Activated CD4-positive, alpha-beta T cell treated with anti-CD3 and anti-CD28 coated beads, Interleukin-2, amount 10 ng/mL, durations not matched to agents 7 days and 5 days (primary cell): ENCODE data around the gene SLC31A1. TPM values are rescaled to one million over a fixed set of nuclear protein-coding genes. Genes with fewer than 3 reads are reported as not detected.
"Not testable (repeated sequence)": the region's sequence is repeated elsewhere in the genome, so short reads cannot be mapped to it uniquely, and the experiment has no call there.

Source experiments
- CTCF ChIA-PET: fragments of 350-600 bp; sonication (Branson Sonifier 250); formaldehyde crosslinking; loops from one replicate; lab custom pipeline; 2021; ENCODE audit warnings: antibody characterized with exemption; lab: Charles Lee
- POLR2A ChIA-PET: fragments of 350-600 bp; sonication (Branson Sonifier 250); formaldehyde crosslinking; loops from one replicate; lab custom pipeline; 2021; ENCODE audit warnings: antibody characterized with exemption; lab: Charles Lee
- DNase-seq: peaks from one replicate; pipeline ENCODE4 v3.0.0-alpha.2; 2020
- H3K27ac Mint-ChIP-seq: one replicate; pipeline ENCODE4 v1.8.0; 2021; ENCODE audit warnings: mild to moderate bottlenecking, moderate library complexity, mixed read lengths
- H3K27me3 Mint-ChIP-seq: one replicate; pipeline ENCODE4 v1.8.0; 2021; ENCODE audit warnings: mixed read lengths
- H3K36me3 Mint-ChIP-seq: one replicate; pipeline ENCODE4 v1.8.0; 2021; ENCODE audit warnings: low read depth, mixed read lengths
- H3K4me1 Mint-ChIP-seq: one replicate; pipeline ENCODE4 v1.8.0; 2021; ENCODE audit warnings: mixed read lengths
- H3K4me3 Mint-ChIP-seq: one replicate; pipeline ENCODE4 v1.8.0; 2021; ENCODE audit warnings: mild to moderate bottlenecking, moderate library complexity, mixed read lengths
- H3K9me3 Mint-ChIP-seq: one replicate; pipeline ENCODE4 v1.8.0; 2021; ENCODE audit warnings: mixed read lengths
- total RNA-seq, 2 experiments: library from RNA; stranded (reverse); gene quantifications; one replicate each; pipeline ENCODE4 v1.2.3, GENCODE V29; 2021

Gene SLC31A1
- total RNA-seq, 2 experiments from 2014 or later = 9.2 to 10.4 TPM

DNA sequence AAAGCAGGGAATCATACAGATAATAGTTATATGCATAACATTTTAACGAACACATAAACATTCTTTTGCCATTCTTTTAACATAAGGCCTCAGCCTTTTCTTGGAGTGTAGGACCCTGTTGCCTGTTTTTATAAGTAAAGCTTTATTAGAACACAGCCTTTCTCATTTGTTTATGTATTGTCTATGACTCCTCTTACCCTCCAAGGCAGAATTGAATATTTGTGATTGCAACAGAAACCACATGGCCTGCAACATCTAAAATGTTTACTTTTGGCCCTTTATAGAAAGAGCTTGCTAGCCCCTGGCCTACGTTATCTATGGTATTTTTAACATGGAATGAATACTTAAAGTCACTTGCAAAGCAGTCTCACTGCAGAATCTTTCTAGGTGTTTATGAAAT lies 2.6 kb downstream of the SLC31A1 start:
- no peak for DNase-seq
- Mint-ChIP-seq H3K4me3 (no peak overlapping the region), H3K9me3 (no peaks in the 10 kb centered on the region), H3K36me3 (peaks cover 9% of the 10 kb centered on the region), H3K27me3 (no peaks in the 10 kb centered on the region), H3K4me1 (peaks cover 48% of the 10 kb centered on the region), H3K27ac (no peak overlapping the region)
- ChIA-PET CTCF (no interaction called here), POLR2A (no interaction called here)

DNA sequence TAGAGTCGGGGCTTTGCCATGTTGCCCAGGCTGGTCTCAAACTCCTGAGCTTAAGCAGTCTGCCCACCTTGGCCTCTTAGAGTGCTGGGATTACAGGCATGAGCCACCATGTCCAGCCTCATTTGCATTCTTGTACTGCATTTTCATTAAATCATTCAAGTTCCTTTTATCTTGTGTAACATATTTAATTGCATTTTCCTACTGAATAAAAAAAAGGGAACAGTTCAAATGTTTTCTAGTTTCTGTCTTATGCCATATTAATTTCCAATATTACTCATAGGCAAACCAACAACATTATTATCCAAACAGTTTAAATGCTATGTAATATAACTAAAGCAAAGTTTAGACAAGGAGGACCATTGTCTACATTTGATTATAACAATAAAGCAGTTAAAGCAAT lies 6.1 kb downstream of the SLC31A1 start:
- H3K27ac Mint-ChIP-seq = no peak overlapping the region
- DNase-seq = no peak
- H3K9me3 Mint-ChIP-seq = no peaks in the 10 kb centered on the region
- peaks cover 30% of the 10 kb centered on the region for H3K4me1 Mint-ChIP-seq
- no peak overlapping the region for H3K4me3 Mint-ChIP-seq
- ChIA-PET CTCF (interaction anchor here (0.6 kb wide), 1 partner anchor 57 kb away, joined by 3 read pairs; no protein-coding TSS in a partner anchor), POLR2A (no interaction called here)
- no peaks in the 10 kb centered on the region for H3K27me3 Mint-ChIP-seq
- H3K36me3 Mint-ChIP-seq = peaks cover 9% of the 10 kb centered on the region

DNA sequence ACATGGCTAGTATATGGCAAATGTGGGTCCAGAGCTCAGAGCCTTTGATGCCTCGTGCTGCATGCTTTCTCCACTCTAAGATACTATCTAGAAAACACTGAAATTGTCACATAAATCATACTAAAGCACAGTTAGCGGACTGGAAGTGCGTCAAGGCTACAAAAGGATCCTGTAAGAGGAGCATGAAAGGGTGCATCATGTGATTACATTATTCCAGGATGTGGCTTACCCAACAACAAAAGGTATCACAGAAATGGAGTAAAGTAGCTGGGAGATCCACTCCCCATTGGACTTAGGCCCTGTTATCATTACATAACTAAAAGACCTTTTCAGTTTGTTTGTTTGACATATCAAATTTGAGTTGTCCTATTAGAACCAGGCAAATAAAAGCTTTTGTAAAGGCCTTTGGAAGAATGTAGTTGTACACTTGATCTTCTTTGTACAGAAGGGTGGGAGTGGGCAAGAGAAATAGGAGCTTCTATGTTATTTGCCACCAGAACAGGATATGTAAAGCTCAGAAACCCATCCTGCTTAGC lies 6.9 kb downstream of the SLC31A1 start:
- Mint-ChIP-seq H3K36me3 (peaks cover 9% of the 10 kb centered on the region), H3K4me3 (no peak overlapping the region), H3K4me1 (peaks cover 30% of the 10 kb centered on the region), H3K27ac (no peak overlapping the region), H3K27me3 (no peaks in the 10 kb centered on the region), H3K9me3 (no peaks in the 10 kb centered on the region)
- no peak for DNase-seq
- ChIA-PET POLR2A (no interaction called here), CTCF (no interaction called here)

DNA sequence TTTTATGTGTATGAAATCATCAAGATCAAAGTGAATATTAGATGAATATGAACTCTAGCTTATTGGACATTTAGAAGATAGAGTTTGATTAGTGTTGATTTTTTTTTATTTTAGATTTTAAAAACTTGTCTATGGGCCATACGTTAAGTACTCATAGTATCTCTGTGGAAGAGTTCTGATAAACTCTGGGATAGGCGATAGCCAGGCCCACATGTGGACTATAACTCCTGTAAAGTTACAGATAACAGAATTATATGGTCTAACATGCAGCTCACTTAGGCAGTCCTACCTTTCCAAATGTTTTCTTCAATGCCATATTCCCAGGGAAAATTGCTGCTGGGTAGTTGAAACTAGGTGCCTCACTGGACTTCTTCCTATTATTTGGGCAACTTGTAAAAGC lies 10.4 kb downstream of the SLC31A1 start:
- CTCF ChIA-PET = interaction anchor here (0.7 to 1.0 kb wide), 3 partner anchors 28 to 426 kb away, joined by 3 to 4 read pairs (median 3); no protein-coding TSS in a partner anchor
- Mint-ChIP-seq H3K4me1 (peaks cover 29% of the 10 kb centered on the region), H3K27ac (no peak overlapping the region), H3K9me3 (no peaks in the 10 kb centered on the region), H3K4me3 (no peak overlapping the region), H3K36me3 (peaks cover 5% of the 10 kb centered on the region), H3K27me3 (no peaks in the 10 kb centered on the region)
- no peak for DNase-seq
- POLR2A ChIA-PET = no interaction called here

DNA sequence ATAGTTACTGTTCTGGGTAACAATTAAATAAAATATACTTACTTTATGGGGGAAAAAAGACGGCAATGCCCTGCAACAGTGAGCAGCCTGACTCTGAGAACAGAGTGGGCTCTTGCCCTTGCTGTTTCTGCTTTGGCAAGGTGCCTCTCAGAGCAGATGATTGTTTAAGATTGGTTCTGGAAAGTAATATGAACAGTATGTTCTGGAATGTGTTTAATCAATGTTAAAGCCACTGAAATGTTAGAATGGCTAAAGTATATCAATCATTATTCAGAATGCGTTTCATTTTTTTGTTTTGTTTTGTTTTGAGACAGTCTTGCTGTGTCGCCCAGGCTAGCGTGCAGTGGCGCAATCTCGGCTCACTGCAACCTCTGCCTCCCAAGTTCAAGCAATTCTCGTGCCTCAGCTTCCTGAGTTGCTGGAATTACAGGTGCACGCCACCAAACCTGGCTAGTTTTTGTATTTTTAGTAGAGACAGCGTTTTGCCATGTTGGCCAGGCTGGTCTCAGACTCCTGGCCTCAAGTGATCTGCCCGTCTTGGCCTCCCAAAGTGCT lies 14.4 kb downstream of the SLC31A1 start:
- H3K4me1 Mint-ChIP-seq = peaks cover 29% of the 10 kb centered on the region
- H3K9me3 Mint-ChIP-seq, H3K27ac Mint-ChIP-seq, H3K36me3 Mint-ChIP-seq, POLR2A ChIA-PET, H3K4me3 Mint-ChIP-seq, H3K27me3 Mint-ChIP-seq, DNase-seq: not testable (repeated sequence)
- CTCF ChIA-PET = interaction anchor here (0.6 kb wide), 1 partner anchor 11 kb away, joined by 3 read pairs; no protein-coding TSS in a partner anchor

DNA sequence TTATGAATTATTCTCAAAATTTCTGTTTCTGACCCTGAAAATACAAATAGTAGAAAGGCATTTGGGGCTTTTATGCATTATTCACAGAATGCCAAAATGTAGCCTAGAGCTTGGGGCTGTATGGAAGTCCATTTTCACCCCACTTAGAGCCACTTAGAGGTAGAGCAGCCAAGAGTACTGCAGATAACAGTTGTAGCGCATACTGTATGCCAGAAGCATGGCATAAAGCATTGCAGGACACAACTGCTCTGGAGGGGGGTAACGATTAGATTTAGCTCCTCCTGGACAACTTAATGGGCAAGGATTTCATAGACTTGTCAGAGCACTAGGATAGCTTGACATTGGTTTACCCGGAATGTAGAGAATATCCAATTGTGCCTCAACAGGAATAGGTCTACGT lies 15.7 kb downstream of the SLC31A1 start:
- CTCF ChIA-PET = interaction anchor here (1.5 kb wide), 1 partner anchor 37 kb away, joined by 3 read pairs; no protein-coding TSS in a partner anchor
- no peaks in the 10 kb centered on the region for H3K36me3 Mint-ChIP-seq
- peaks cover 26% of the 10 kb centered on the region for H3K4me1 Mint-ChIP-seq
- no peak overlapping the region for H3K4me3 Mint-ChIP-seq
- H3K27ac Mint-ChIP-seq = no peak overlapping the region
- POLR2A ChIA-PET = no interaction called here
- DNase-seq = no peak
- H3K27me3 Mint-ChIP-seq = no peaks in the 10 kb centered on the region
- H3K9me3 Mint-ChIP-seq = no peaks in the 10 kb centered on the region

- H3K4me3 Mint-ChIP-seq = no peak overlapping the region
- no peak for DNase-seq
- no peaks in the 10 kb centered on the region for H3K36me3 Mint-ChIP-seq
- no peak overlapping the region for H3K27ac Mint-ChIP-seq
- no peaks in the 10 kb centered on the region for H3K9me3 Mint-ChIP-seq
- H3K27me3 Mint-ChIP-seq = no peaks in the 10 kb centered on the region
- ChIA-PET POLR2A (no interaction called here), CTCF (interaction anchor here (1.5 kb wide), 1 partner anchor 35 kb away, joined by 3 read pairs; no protein-coding TSS in a partner anchor)
- H3K4me1 Mint-ChIP-seq = peaks cover 14% of the 10 kb centered on the region
These were observed 17.0 kb downstream of the SLC31A1 start for GRCh38 chr9:113238202-113238858.

DNA sequence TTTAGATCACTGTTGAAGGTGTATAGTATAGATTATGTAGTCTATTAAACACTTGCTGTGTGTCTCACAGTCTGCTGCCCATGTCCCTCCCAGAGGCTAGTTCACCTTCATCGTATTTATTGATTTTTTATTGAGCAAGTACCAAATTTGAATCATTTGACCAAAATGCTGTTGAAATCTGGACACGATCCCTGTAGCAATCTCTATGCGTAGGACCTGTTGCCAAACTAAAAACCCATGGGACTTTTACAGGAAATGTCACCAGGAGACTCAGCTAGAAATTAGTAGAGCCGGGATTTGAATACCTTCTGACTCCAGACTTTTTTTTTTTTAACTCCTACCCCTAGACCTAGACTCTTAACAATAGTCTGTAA lies 17.5 kb downstream of the SLC31A1 start:
- Mint-ChIP-seq H3K27me3 (no peaks in the 10 kb centered on the region), H3K36me3 (no peaks in the 10 kb centered on the region), H3K4me3 (no peak overlapping the region), H3K4me1 (peaks cover 11% of the 10 kb centered on the region), H3K27ac (no peak overlapping the region), H3K9me3 (no peaks in the 10 kb centered on the region)
- DNase-seq = no peak
- POLR2A ChIA-PET = no interaction called here
- CTCF ChIA-PET = no interaction called here

GRCh38 chr9:113241161-113241560 lies 19.8 kb downstream of the SLC31A1 start:
- no peak overlapping the region for H3K4me3 Mint-ChIP-seq
- peaks cover 10% of the 10 kb centered on the region for H3K4me1 Mint-ChIP-seq
- no peaks in the 10 kb centered on the region for H3K27me3 Mint-ChIP-seq
- no peak for DNase-seq
- no peak overlapping the region for H3K27ac Mint-ChIP-seq
- no peaks in the 10 kb centered on the region for H3K36me3 Mint-ChIP-seq
- POLR2A ChIA-PET = no interaction called here
- H3K9me3 Mint-ChIP-seq = no peaks in the 10 kb centered on the region
- CTCF ChIA-PET = interaction anchor here (0.7 to 1.2 kb wide), 3 partner anchors 19 to 185 kb away, joined by 3 to 5 read pairs (median 3); no protein-coding TSS in a partner anchor

DNA sequence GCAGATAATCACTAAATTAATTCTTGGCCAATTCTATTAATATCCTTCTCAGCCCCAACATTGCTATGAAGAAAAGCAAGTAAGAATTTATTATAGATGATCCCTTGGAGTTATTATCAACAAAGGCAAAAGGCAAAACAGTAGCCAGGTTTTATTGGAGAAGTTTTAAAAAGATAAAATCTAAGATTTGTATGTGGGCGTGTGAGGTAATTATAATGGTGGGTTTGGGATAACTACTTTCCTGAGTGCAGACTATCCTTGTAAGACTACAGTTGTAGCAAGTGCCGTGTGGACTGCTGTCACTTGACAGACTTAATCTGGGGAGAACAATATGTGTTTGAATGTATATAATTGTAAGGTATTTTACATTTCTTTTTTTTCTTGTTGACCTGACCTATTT lies 23.2 kb downstream of the SLC31A1 start:
- Mint-ChIP-seq H3K27ac (peak overlapping the region; percentile 19), H3K4me3 (no peak overlapping the region), H3K36me3 (peaks cover 2% of the 10 kb centered on the region), H3K9me3 (no peaks in the 10 kb centered on the region), H3K27me3 (no peaks in the 10 kb centered on the region), H3K4me1 (no peaks in the 10 kb centered on the region)
- no peak for DNase-seq
- POLR2A ChIA-PET = no interaction called here
- CTCF ChIA-PET = interaction anchor here (1.3 kb wide), 1 partner anchor 23 kb away, joined by 4 read pairs; the partner anchor contains the start of genes FKBP15 and SLC31A1

- no peak for DNase-seq
- POLR2A ChIA-PET = no interaction called here
- CTCF ChIA-PET = interaction anchor here (1.3 kb wide), 1 partner anchor 25 kb away, joined by 4 read pairs; the partner anchor contains the start of genes FKBP15 and SLC31A1
- no peak overlapping the region for H3K4me3 Mint-ChIP-seq
- no peak overlapping the region for H3K27ac Mint-ChIP-seq
- no peaks in the 10 kb centered on the region for H3K4me1 Mint-ChIP-seq
- no peaks in the 10 kb centered on the region for H3K27me3 Mint-ChIP-seq
- peaks cover 5% of the 10 kb centered on the region for H3K36me3 Mint-ChIP-seq
- H3K9me3 Mint-ChIP-seq = peaks cover 3% of the 10 kb centered on the region
These were observed 24.6 kb downstream of the SLC31A1 start for GRCh38 chr9:113245894-113246293.

- Mint-ChIP-seq H3K4me3 (no peak overlapping the region), H3K27me3 (no peaks in the 10 kb centered on the region), H3K9me3 (peaks cover 3% of the 10 kb centered on the region), H3K4me1 (no peaks in the 10 kb centered on the region), H3K27ac (no peak overlapping the region), H3K36me3 (peaks cover 5% of the 10 kb centered on the region)
- no peak for DNase-seq
- ChIA-PET CTCF (no interaction called here), POLR2A (no interaction called here)
These were observed 25.6 kb downstream of the SLC31A1 start for GRCh38 chr9:113246928-113247327.

DNA sequence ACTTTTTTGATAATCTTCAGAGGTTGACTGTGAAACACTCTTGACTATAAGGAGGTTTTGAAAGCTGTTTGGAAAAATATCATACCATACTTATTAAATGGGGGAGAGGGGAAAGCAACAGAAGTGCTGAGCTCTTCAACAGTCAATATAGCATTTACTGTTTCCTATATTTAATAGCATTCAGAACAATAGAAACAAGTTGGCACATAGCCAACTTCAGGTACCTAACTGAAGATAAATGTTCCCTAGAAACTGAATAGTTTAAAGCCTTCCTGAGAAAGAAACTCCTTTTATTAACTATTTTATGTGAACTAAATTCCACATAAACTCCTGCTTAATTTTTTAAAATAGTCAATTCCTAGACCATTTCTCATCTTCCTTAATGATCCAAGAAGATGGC lies 26.3 kb downstream of the SLC31A1 start:
- Mint-ChIP-seq H3K36me3 (peaks cover 5% of the 10 kb centered on the region), H3K9me3 (peaks cover 3% of the 10 kb centered on the region), H3K27ac (no peak overlapping the region), H3K27me3 (no peaks in the 10 kb centered on the region), H3K4me1 (no peaks in the 10 kb centered on the region), H3K4me3 (no peak overlapping the region)
- CTCF ChIA-PET = no interaction called here
- no peak for DNase-seq
- POLR2A ChIA-PET = no interaction called here
